CD4-positive, alpha-beta T cell (primary cell): Measurements from ENCODE around the gene ASXL3. TPM values are rescaled to one million over a fixed set of nuclear protein-coding genes. Genes with fewer than 3 reads are reported as not detected.

Experiments used
- ATAC-seq: fragments of 200-7000 bp; cut with Tn5 transposase; one replicate; pipeline ENCODE4 v1.10.0; 2022; ENCODE audit warnings: mild to moderate bottlenecking; ENCODE audit not compliant: poor library complexity
- CTCF ChIA-PET: fragments of 350-600 bp; sonication (Branson Sonifier 250); formaldehyde crosslinking; loops from one replicate; lab custom pipeline; 2021; ENCODE audit warnings: antibody characterized with exemption, inconsistent platforms; lab: Charles Lee
- POLR2A ChIA-PET: fragments of 350-600 bp; sonication (Branson Sonifier 250); formaldehyde crosslinking; loops from one replicate; lab custom pipeline; 2021; ENCODE audit warnings: antibody characterized with exemption, inconsistent platforms; lab: Charles Lee
- DNase-seq, 14 experiments: peaks; one replicate each; pipeline ENCODE4 v3.0.0-alpha.2; 2013 to 2020; ENCODE audit warnings: mixed read lengths in 2 of 14
- H3K27ac ChIP-seq, 2 donors: one replicate each; pipeline versions ENCODE4 v1.5.1 to v1.7.0; 2013; ENCODE audit warnings: low read length in 2 of 2, low read depth in 1 of 2, mild to moderate bottlenecking in 1 of 2
- H3K27me3 ChIP-seq, 2 experiments: 1 replicate in 1 of 2; 2 replicates in 1 of 2; pipeline versions ENCODE4 v1.6.1 to v1.7.0; 2013; ENCODE audit warnings: low read length in 2 of 2, control low read depth in 1 of 2, mild to moderate bottlenecking in 1 of 2, moderate library complexity in 1 of 2; ENCODE audit not compliant: insufficient read depth in 2 of 2, control insufficient read depth in 1 of 2
- H3K36me3 ChIP-seq: one replicate; pipeline ENCODE4 v1.6.1; 2013; ENCODE audit warnings: low read length, control low read depth; ENCODE audit not compliant: insufficient read depth
- H3K4me1 ChIP-seq: one replicate; pipeline ENCODE4 v1.6.1; 2013; ENCODE audit warnings: low read length, control low read depth; ENCODE audit not compliant: insufficient read depth
- H3K4me3 ChIP-seq: one replicate; pipeline ENCODE4 v1.5.1; 2013; ENCODE audit warnings: mild to moderate bottlenecking, low read length, moderate library complexity
- H3K9me3 ChIP-seq, 2 experiments: 1 replicate in 1 of 2; 2 replicates in 1 of 2; pipeline versions ENCODE4 v1.6.1 to v1.7.0; 2013; ENCODE audit warnings: low read length in 2 of 2, mild to moderate bottlenecking in 2 of 2, control low read depth in 1 of 2, moderate library complexity in 1 of 2; ENCODE audit not compliant: control insufficient read depth in 1 of 2, insufficient read depth in 1 of 2
- H3K27ac Mint-ChIP-seq: one replicate; pipeline ENCODE4 v1.8.0; 2020; ENCODE audit warnings: mixed read lengths
- H3K27me3 Mint-ChIP-seq: one replicate; pipeline ENCODE4 v1.8.0; 2021; ENCODE audit warnings: mixed read lengths
- H3K36me3 Mint-ChIP-seq: one replicate; pipeline ENCODE4 v1.8.0; 2021; ENCODE audit warnings: low read depth, mixed read lengths
- H3K4me1 Mint-ChIP-seq: one replicate; pipeline ENCODE4 v1.8.0; 2021; ENCODE audit warnings: low read depth, mixed read lengths
- H3K4me3 Mint-ChIP-seq: one replicate; pipeline ENCODE4 v1.8.0; 2020; ENCODE audit warnings: mild to moderate bottlenecking, mixed read lengths
- H3K9me3 Mint-ChIP-seq: one replicate; pipeline ENCODE4 v1.8.0; 2020; ENCODE audit warnings: mixed read lengths
- CTCF ChIP-seq: fragments of 200-600 bp; IDR thresholded peaks from one replicate; pipeline ENCODE4 v1.8.0; 2022; ENCODE audit warnings: antibody characterized with exemption, mild to moderate bottlenecking
- intact Hi-C, 2 experiments: fragments of 100-400 bp; cut with DNase I in 1 of 2; cut with micrococcal nuclease in 1 of 2; formaldehyde crosslinking; loops; one replicate each; pipeline versions ENCODE4 v1.15.1 to v1.9.0; 2023 to 2025; cut with DNase I, micrococcal nuclease
- total RNA-seq, 174 experiments: library from RNA in 2 of 174; stranded (reverse) in 2 of 174; gene quantifications; one replicate each; pipeline ENCODE4 v1.2.3 and lab custom pipeline; 2021 to 2026

The ASXL3 gene
- total RNA-seq, 2 experiments from 2014 or later = not detected

- CTCF ChIA-PET = no interaction called here
- no peaks in the 10 kb centered on the region for H3K9me3 ChIP-seq
- H3K27ac Mint-ChIP-seq = no peak overlapping the region
- POLR2A ChIA-PET = no interaction called here
- H3K4me3 Mint-ChIP-seq = no peak overlapping the region
- H3K36me3 Mint-ChIP-seq = no peaks in the 10 kb centered on the region
- DNase-seq = no peak
- intact Hi-C loops = no loop called here
- no peak overlapping the region for H3K4me3 ChIP-seq
- no peaks in the 10 kb centered on the region for H3K36me3 ChIP-seq
- H3K27me3 ChIP-seq = no peaks in the 10 kb centered on the region
- H3K4me1 Mint-ChIP-seq = no peaks in the 10 kb centered on the region
- ATAC-seq = no peak
- peaks cover 3% of the 10 kb centered on the region for H3K9me3 Mint-ChIP-seq
- H3K4me1 ChIP-seq = no peaks in the 10 kb centered on the region
- no peak for TF ChIP-seq CTCF
- H3K27me3 Mint-ChIP-seq = no peaks in the 10 kb centered on the region
- no peak overlapping the region for H3K27ac ChIP-seq
These were observed 74.6 kb downstream of the ASXL3 start for GRCh38 chr18:33652635-33653034.

GRCh38 chr18:33653231-33653630, 75.2 kb downstream of the ASXL3 start:
- POLR2A ChIA-PET = no interaction called here
- H3K4me1 Mint-ChIP-seq = no peaks in the 10 kb centered on the region
- DNase-seq (no peak), ATAC-seq (no peak)
- H3K9me3 Mint-ChIP-seq = peaks cover 3% of the 10 kb centered on the region
- Histone ChIP-seq H3K4me1 (no peaks in the 10 kb centered on the region), H3K27ac (no peak overlapping the region), H3K36me3 (no peaks in the 10 kb centered on the region), H3K4me3 (no peak overlapping the region), H3K27me3 (no peaks in the 10 kb centered on the region), H3K9me3 (no peaks in the 10 kb centered on the region)
- intact Hi-C loops = no loop called here
- H3K27ac Mint-ChIP-seq = no peak overlapping the region
- no peaks in the 10 kb centered on the region for H3K36me3 Mint-ChIP-seq
- no peak overlapping the region for H3K4me3 Mint-ChIP-seq
- no peak for TF ChIP-seq CTCF
- CTCF ChIA-PET = no interaction called here
- no peaks in the 10 kb centered on the region for H3K27me3 Mint-ChIP-seq

GRCh38 chr18:33656889-33657448, 79.0 kb downstream of the ASXL3 start:
- H3K27ac ChIP-seq = no peak overlapping the region
- Mint-ChIP-seq H3K27ac (no peak overlapping the region), H3K4me3 (no peak overlapping the region), H3K4me1 (no peaks in the 10 kb centered on the region), H3K27me3 (no peaks in the 10 kb centered on the region), H3K36me3 (no peaks in the 10 kb centered on the region), H3K9me3 (peaks cover 3% of the 10 kb centered on the region)
- CTCF ChIA-PET = no interaction called here
- H3K27me3 ChIP-seq = no peaks in the 10 kb centered on the region
- DNase-seq = no peak
- POLR2A ChIA-PET = no interaction called here
- H3K4me3 ChIP-seq = no peak overlapping the region
- intact Hi-C loops = no loop called here
- no peak for ATAC-seq
- TF ChIP-seq CTCF = no peak
- H3K36me3 ChIP-seq = no peaks in the 10 kb centered on the region
- H3K9me3 ChIP-seq = no peaks in the 10 kb centered on the region
- no peaks in the 10 kb centered on the region for H3K4me1 ChIP-seq
